ENCODE measurements around the gene CDKN2AIP.
A peak's percentile ranks its signal among the peaks of the same experiment; 100 is the strongest.

GRCh38 chr4:183471946-183472708 is 27.7 kb downstream of the CDKN2AIP start:
- TF ChIP-seq CTCF (conservative IDR thresholded peaks at IDR 0.05; ENCODE audit: low read length) (peak; percentile 97), EZH2phosphoT487 (IDR thresholded peaks at IDR 0.05; ENCODE audit: borderline replicate concordance) (no peak)

All from Loucy (cell line).